HepG2 (cell line): ENCODE measurements around the gene VAMP8. TPM values are rescaled to one million over a fixed set of nuclear protein-coding genes. Genes with fewer than 3 reads are reported as not detected.

Source experiments
- AHDC1 ChIP-seq: sonication (generic); formaldehyde crosslinking; IDR thresholded peaks from 2 replicates; pipeline ENCODE4 v1.5.1; 2020; ENCODE audit warnings: mild to moderate bottlenecking, missing genetic modification reagents, borderline replicate concordance
- ARNTL ChIP-seq: sonication (generic); formaldehyde crosslinking; IDR thresholded peaks from 2 replicates; pipeline ENCODE4 v1.4.0; 2020; ENCODE audit warnings: mild to moderate bottlenecking, missing genetic modification reagents
- CERS6 ChIP-seq: sonication (generic); formaldehyde crosslinking; IDR thresholded peaks from 2 replicates; pipeline ENCODE4 v1.5.0; 2020; ENCODE audit warnings: missing genetic modification reagents
- KAT2B ChIP-seq: fragments of 150-350 bp; IDR thresholded peaks from 2 replicates; pipeline ENCODE4 v1.6.1; 2014; ENCODE audit warnings: low read depth, low read length, borderline replicate concordance
- KLF9 ChIP-seq: IDR thresholded peaks from 2 replicates; pipeline ENCODE4 v1.6.1; 2016; ENCODE audit warnings: low read depth
- KMT2B ChIP-seq: IDR thresholded peaks from 2 replicates; pipeline ENCODE4 v1.6.1; 2016; ENCODE audit warnings: missing genetic modification reagents, missing compliant biosample characterization
- MLXIP ChIP-seq: sonication (generic); formaldehyde crosslinking; IDR thresholded peaks from 2 replicates; pipeline ENCODE4 v1.9.0; 2021; ENCODE audit warnings: missing genetic modification reagents, borderline replicate concordance
- NFIC ChIP-seq: IDR thresholded peaks from 2 replicates; pipeline ENCODE4 v1.6.1; 2012; ENCODE audit warnings: mild to moderate bottlenecking, low read length, inconsistent platforms
- POLR2G ChIP-seq: fragments of 200-400 bp; formaldehyde crosslinking; IDR thresholded peaks from 2 replicates; pipeline ENCODE4 v1.6.1; 2018; ENCODE audit warnings: mild to moderate bottlenecking, low read depth, low read length, moderate library complexity
- XBP1 ChIP-seq: sonication (generic); formaldehyde crosslinking; IDR thresholded peaks from 2 replicates; pipeline ENCODE4 v1.5.0; 2020; ENCODE audit warnings: missing genetic modification reagents
- ZBTB20 ChIP-seq: sonication (generic); formaldehyde crosslinking; IDR thresholded peaks from 2 replicates; pipeline ENCODE4 v1.8.1; 2023; ENCODE audit warnings: missing genetic modification reagents, low read depth, mild to moderate bottlenecking, borderline replicate concordance
- ZBTB44 ChIP-seq: sonication (generic); formaldehyde crosslinking; IDR thresholded peaks from 2 replicates; pipeline ENCODE4 v1.4.0; 2020; ENCODE audit warnings: missing genetic modification reagents
- ZIK1 ChIP-seq: sonication (generic); formaldehyde crosslinking; IDR thresholded peaks from 2 replicates; pipeline ENCODE4 v1.5.0; 2020; ENCODE audit warnings: mild to moderate bottlenecking, low read depth, missing genetic modification reagents, borderline replicate concordance
- ZNF101 ChIP-seq: sonication (generic); formaldehyde crosslinking; IDR thresholded peaks from 2 replicates; pipeline ENCODE4 v1.4.0; 2020; ENCODE audit warnings: mild to moderate bottlenecking, low read depth, missing genetic modification reagents, borderline replicate concordance
- ZNF263 ChIP-seq: sonication (generic); formaldehyde crosslinking; IDR thresholded peaks from 2 replicates; pipeline ENCODE4 v1.4.0; 2020; ENCODE audit warnings: missing genetic modification reagents
- ZNF432 ChIP-seq: sonication (generic); formaldehyde crosslinking; IDR thresholded peaks from 2 replicates; pipeline ENCODE4 v1.5.0; 2020; ENCODE audit warnings: missing genetic modification reagents, mild to moderate bottlenecking, borderline replicate concordance
- polyA plus RNA-seq, 8 experiments: library from polyadenylated mRNA; depleted of rRNA in 3 of 8; stranded (reverse) in 7 of 8; unstranded in 1 of 8; fragments of >200 nt; fragmentation: Illumina TruSeq in 4 of 8; extraction: Trizol in 4 of 8; gene quantifications; 2 replicates each; pipeline versions ENCODE4 v1.2.1 to v1.2.3, GENCODE V29; 2011 to 2016; ENCODE audit warnings: low read depth in 4 of 8, missing spikeins in 1 of 8, mixed read lengths in 1 of 8; ENCODE audit not compliant: insufficient read depth in 1 of 8
- total RNA-seq, 5 experiments: library from RNA; depleted of rRNA; stranded (reverse); fragments of >200 nt; fragmentation: Illumina TruSeq; extraction: Trizol; gene quantifications; 2 replicates each; pipeline ENCODE4 v1.2.3, GENCODE V29; 2016; ENCODE audit warnings: low read depth in 1 of 5

The VAMP8 gene
- total and polyA plus RNA-seq, 2 of the 13 experiments (the other 11 are each of a cell fraction or from before 2014, with no cell fraction given): 83.3 to 157 TPM

GRCh38 chr2:85611705-85612587, 34.6 kb downstream of the VAMP8 start, which contains the start of gene C2orf68 (continued):
- TF ChIP-seq AHDC1 (CRISPR knock-in tag) (peak; percentile 64; the same call in 1 of the 2 replicates), ZIK1 (peak; percentile 66; the same call in 1 of the 2 replicates), ZBTB44 (CRISPR knock-in tag) (peak; percentile 69; the same call in 1 of the 2 replicates), POLR2G (peak; percentile 95), NFIC (no peak), ARNTL (CRISPR knock-in tag) (no peak), XBP1 (CRISPR knock-in tag) (no peak), ZNF101 (CRISPR knock-in tag) (0 out of 2 replicates have a peak, but pooled peaks have one; percentile 18), ZBTB20 (CRISPR knock-in tag) (no peak), KMT2B (CRISPR knock-in tag) (peak; percentile 93; the same call in 1 of the 2 replicates), KLF9 (CRISPR knock-in tag) (peak; percentile 64; the same call in 1 of the 2 replicates), CERS6 (CRISPR knock-in tag) (no peak), KAT2B (no peak), ZNF263 (CRISPR knock-in tag) (0 out of 2 replicates have a peak, but pooled peaks have one; percentile 9), MLXIP (no peak), ZNF432 (CRISPR knock-in tag) (no peak; the same call in 1 of the 2 replicates)
